Rectal smooth muscle tissue (tissue), 1 donor: ENCODE measurements around the gene TEX54.

ENCODE experiments used
- H3K27ac ChIP-seq: one replicate; pipeline ENCODE4 v1.7.0; 2013; ENCODE audit warnings: low read depth, low read length, inconsistent platforms
- H3K27me3 ChIP-seq: one replicate; pipeline ENCODE4 v1.7.0; 2013; ENCODE audit warnings: low read length; ENCODE audit not compliant: control insufficient read depth, insufficient read depth
- H3K36me3 ChIP-seq: one replicate; pipeline ENCODE4 v1.7.0; 2013; ENCODE audit warnings: low read length; ENCODE audit not compliant: control insufficient read depth, insufficient read depth
- H3K4me1 ChIP-seq: one replicate; pipeline ENCODE4 v1.7.0; 2013; ENCODE audit warnings: low read length; ENCODE audit not compliant: control insufficient read depth, insufficient read depth
- H3K4me3 ChIP-seq: one replicate; pipeline ENCODE4 v1.7.0; 2013; ENCODE audit warnings: low read length
- H3K9ac ChIP-seq: one replicate; pipeline ENCODE4 v1.7.0; 2013; ENCODE audit warnings: low read length

The TEX54 gene

DNA sequence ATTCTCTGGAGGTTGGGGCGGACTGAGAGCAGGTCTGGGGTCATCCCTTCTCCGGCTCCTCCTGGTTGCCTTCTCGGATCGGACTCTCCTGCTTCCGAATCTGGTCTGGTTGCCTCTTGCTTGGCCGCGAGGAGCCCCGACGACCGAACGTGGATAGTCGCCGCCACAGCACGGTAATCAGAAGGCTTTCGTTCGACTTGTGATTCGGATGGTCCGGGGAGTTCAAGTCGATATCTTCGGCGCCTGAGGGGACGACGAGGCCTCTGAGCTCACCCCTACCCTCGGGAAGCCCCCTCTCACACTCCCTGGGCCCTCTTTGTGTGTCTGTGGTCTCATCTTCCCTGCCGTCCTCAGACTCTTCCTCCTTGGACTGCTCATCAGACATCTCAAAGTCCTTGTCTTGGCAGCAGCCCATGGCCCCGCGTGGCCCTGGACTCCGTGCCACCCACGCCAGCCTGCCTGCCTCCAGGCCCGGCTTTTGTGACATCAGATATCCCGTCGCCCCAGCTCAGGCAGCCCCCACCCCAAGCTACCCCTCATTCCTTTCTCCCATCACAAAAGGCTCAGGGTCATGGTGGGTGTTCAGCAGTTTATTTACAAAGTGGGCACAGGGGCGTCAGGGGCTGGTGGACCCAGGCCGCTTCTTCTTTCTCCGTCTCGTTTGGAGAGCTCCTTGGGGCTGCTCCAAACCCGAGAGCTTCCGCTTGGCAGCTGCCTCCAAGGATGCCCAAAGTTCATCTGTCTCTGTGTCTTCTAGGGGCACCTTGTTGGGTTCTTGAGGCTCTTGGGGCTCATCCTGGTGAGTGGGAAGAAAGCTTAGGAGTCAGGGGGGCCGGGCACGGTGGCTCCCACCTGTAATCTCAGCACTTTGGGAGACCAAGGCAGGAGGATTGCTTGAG lies at the start of gene TEX54:
Gene TEX54 (minus strand): TSS at position 506 of the 899 bp plus-strand sequence.
- Histone ChIP-seq H3K4me1 (peaks cover 6% of the 10 kb centered on the region), H3K9ac (peak within 1 kb of the TSS; percentile 98), H3K4me3 (peak within 1 kb of the TSS; percentile 94), H3K27me3 (no peaks in the 10 kb centered on the region), H3K36me3 (peaks cover 9% of the 10 kb centered on the region), H3K27ac (peak within 1 kb of the TSS; percentile 98)

DNA sequence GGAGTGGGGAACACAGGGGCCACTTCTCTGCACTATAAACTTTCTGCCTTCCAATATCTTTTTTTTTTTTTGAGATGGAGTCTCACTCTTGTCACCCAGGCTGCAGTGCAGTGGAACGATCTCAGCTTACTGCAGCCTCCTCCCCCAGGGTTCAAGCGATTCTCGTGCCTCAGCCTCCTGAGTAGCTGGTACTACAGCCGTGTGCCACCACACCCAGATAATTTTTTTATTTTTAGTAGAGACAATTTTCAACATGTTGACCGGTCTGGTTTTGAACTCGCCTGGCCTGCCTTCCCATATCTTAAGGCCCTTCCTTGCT lies 49.7 kb upstream of the TEX54 start:
- Histone ChIP-seq H3K27me3 (peaks cover 3% of the 10 kb centered on the region), H3K36me3 (peaks cover 34% of the 10 kb centered on the region), H3K27ac (peak overlapping the region; percentile 99), H3K9ac (no peak overlapping the region), H3K4me3 (peak overlapping the region; percentile 100), H3K4me1 (peaks cover 31% of the 10 kb centered on the region)

DNA sequence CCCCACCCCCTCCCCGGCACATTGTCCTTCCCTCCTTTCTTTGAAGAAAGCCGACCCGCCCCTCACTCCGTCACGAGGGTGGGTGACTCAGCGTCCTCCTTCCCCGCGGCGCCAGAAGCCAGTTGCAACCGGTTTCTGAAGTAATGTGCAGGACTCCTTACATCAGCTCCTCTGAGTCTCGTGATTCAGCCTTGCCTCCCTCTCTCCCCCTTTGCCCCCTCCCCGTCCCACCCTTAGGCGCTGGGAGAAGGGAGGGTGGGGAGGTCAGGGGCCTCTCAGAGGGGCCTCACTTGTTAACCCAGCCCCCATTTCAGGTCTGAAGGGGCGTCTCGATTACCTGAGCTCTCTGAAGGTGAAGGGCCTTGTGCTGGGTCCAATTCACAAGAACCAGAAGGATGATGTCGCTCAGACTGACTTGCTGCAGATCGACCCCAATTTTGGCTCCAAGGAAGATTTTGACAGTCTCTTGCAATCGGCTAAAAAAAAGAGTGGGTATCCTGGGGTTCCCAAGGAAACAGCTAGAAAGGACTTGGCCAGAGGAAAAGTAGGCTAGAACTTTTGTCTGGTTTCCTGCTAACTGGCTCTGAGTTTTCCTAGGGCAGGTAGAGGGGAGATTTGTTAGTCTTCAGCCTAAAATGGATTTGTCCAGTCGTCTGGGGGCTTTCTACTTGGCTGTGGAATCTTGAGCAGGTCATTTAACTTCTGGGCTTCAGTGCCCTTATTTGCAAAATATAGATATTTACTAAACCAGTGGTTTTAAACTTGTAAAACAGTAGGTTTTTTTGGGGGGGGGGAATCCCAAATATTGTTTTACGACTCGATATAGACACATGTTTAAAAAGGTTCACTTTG lies 49.2 kb upstream of the TEX54 start:
- H3K36me3 ChIP-seq = peaks cover 30% of the 10 kb centered on the region
- H3K27ac ChIP-seq = peak overlapping the region; percentile 99
- H3K4me3 ChIP-seq = peak overlapping the region; percentile 100
- H3K4me1 ChIP-seq = peaks cover 31% of the 10 kb centered on the region
- H3K9ac ChIP-seq = peak overlapping the region; percentile 99
- peaks cover 3% of the 10 kb centered on the region for H3K27me3 ChIP-seq

DNA sequence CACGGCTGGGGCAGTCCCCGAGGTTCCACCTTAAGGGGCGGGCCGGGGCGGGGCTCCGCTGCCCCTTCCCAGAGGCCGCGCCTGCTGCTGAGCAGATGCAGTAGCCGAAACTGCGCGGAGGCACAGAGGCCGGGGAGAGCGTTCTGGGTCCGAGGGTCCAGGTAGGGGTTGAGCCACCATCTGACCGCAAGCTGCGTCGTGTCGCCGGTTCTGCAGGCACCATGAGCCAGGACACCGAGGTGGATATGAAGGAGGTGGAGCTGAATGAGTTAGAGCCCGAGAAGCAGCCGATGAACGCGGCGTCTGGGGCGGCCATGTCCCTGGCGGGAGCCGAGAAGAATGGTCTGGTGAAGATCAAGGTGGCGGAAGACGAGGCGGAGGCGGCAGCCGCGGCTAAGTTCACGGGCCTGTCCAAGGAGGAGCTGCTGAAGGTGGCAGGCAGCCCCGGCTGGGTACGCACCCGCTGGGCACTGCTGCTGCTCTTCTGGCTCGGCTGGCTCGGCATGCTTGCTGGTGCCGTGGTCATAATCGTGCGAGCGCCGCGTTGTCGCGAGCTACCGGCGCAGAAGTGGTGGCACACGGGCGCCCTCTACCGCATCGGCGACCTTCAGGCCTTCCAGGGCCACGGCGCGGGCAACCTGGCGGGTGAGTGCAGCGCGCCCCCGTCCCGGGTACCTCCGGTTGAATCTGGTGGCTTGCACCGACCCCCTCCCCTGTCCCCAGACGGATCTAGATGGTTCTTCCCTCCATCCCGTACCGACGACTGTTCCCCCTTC lies 48.4 kb upstream of the TEX54 start, which contains the start of gene SLC3A2:
Gene SLC3A2 (plus strand): TSS at position 94 of the 776 bp plus-strand sequence. CDS start 128 bp downstream, at position 222.
- peak within 1 kb of the TSS; percentile 99 for H3K9ac ChIP-seq
- peaks cover 25% of the 10 kb centered on the region for H3K36me3 ChIP-seq
- peaks cover 3% of the 10 kb centered on the region for H3K27me3 ChIP-seq
- peaks cover 31% of the 10 kb centered on the region for H3K4me1 ChIP-seq
- H3K4me3 ChIP-seq = peak within 1 kb of the TSS; percentile 100
- H3K27ac ChIP-seq = peak within 1 kb of the TSS; percentile 99

DNA sequence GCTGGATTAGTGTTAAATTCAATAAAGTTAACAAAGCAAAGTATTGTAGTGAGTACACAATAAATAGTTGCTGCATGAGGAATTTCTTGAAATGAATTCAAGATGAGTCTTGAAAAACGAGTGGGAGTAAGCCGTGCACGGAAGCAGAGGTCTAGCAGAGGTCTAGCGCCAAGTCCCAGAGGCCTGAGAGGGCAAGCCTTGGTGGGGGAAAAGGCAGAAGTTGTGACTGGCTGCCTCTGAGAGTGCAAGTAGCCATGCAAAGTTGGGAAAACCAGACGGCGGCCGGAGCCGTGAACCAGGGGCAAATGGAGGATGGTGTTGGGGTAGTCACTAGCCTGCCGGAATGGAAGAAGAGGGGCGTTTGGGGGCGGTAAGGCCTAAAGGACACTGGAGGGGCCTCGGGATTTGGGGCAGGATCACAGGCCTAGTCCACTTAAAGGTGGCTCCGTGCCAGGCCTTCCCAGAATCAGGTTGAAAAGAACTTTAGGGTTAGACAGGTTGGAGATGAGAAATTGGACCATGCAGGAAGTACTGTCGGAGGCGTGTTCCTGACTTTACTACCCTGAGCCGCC lies 47.7 kb upstream of the TEX54 start:
- Histone ChIP-seq H3K4me1 (peaks cover 31% of the 10 kb centered on the region), H3K27ac (peak overlapping the region; percentile 99), H3K36me3 (peaks cover 19% of the 10 kb centered on the region), H3K9ac (peak overlapping the region; percentile 25), H3K27me3 (peaks cover 3% of the 10 kb centered on the region), H3K4me3 (peak overlapping the region; percentile 100)

DNA sequence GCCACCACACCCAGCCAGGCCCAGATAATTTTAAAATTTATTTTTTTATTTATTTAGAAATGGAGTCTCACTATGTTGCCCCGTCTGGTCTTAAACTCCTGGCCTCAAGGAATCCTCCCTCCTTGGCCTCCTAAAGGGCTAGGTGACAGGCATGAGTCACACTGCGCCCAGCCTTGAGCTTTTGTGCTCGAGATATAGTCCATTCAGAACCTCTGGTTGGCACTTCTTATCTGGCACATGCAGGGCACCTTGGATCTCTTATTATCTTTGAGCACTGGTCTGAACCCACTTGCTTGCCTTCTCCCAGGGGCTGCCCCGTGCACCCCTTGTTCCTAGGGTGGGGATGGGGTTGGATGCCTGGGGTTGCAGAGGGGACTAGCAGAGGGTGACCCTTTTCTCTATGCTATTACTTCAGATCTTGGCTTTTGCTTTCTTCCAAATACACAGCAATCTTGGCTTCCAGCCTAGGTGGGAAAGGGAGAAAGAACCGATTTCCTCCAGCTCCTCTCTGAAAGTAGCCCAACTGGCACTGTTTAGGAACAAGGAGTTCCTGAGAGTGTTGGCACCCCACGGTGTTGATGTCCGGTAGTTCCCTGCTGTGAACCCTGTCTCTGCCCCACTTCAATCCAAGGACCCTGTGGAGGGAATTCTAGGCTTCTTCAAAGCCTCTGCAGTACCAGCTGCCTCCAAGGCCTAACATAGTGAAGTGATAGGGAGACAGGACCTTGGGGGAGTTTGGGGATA lies 46.8 kb upstream of the TEX54 start:
- Histone ChIP-seq H3K4me1 (peaks cover 31% of the 10 kb centered on the region), H3K4me3 (peak overlapping the region; percentile 100), H3K9ac (no peak overlapping the region), H3K27me3 (peaks cover 3% of the 10 kb centered on the region), H3K36me3 (peaks cover 13% of the 10 kb centered on the region), H3K27ac (peak overlapping the region; percentile 99)

DNA sequence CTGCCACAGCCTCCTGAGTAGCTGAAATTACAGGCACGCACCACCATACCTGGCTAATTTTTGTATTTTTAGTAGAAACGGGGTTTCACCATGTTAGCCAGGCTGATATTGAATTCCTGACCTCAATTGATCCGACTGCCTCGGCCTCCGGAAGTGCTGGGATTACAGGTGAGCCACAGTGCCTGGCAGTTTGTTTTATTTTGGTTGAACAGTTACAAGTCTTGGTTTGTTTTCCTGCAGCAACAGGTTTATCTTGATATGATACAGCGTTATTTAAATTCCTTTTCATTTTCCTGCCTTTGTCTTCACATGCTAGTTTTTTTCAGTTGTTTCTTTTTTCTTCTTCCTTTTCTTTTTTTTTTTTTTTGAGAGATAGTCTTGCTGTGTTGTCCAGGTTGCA lies 44.1 kb upstream of the TEX54 start:
- Histone ChIP-seq H3K9ac (no peak overlapping the region), H3K4me1 (peaks cover 14% of the 10 kb centered on the region), H3K27me3 (peaks cover 3% of the 10 kb centered on the region), H3K36me3 (peaks cover 4% of the 10 kb centered on the region), H3K4me3 (no peak overlapping the region), H3K27ac (no peak overlapping the region)

DNA sequence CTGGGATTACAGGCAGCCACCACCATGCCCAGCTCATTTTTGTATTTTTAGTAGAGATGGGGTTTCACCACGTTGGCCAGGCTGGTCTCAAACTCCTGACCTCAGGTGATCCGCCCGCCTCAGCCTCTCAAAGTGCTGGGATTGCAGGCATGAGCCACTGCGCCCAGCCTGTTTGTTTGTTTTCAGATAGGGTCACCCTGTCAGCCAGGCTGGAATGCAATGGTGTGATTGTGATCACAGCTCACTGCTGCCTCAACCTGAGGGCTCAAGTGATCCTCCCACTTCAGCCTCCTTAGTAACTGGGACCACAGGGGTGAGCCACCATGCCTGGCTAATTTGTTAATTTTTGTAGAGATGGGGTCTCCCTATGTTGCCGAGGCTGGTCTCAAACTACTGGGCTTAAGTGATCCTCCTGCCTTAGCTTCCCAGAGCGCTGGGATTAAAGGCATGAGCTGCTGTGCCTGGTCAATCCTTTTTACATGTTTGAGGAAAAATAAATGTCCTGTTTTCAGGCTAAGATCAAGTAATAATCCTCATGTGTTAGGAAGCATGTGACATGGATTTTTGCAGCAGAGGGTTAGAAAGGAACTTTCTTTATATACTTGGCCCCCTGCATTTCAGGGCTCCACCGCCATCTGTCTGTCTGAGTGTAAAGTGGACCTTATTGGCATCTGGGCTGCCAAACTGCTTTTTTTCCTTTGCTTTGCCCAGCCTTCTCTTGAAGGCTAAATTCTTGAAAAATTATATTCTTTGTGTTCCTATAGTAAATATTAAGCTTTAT lies 43.2 kb upstream of the TEX54 start:
- H3K27ac ChIP-seq = no peak overlapping the region
- H3K36me3 ChIP-seq = peaks cover 2% of the 10 kb centered on the region
- peaks cover 14% of the 10 kb centered on the region for H3K4me1 ChIP-seq
- peaks cover 1% of the 10 kb centered on the region for H3K27me3 ChIP-seq
- H3K9ac ChIP-seq = no peak overlapping the region
- H3K4me3 ChIP-seq = no peak overlapping the region

DNA sequence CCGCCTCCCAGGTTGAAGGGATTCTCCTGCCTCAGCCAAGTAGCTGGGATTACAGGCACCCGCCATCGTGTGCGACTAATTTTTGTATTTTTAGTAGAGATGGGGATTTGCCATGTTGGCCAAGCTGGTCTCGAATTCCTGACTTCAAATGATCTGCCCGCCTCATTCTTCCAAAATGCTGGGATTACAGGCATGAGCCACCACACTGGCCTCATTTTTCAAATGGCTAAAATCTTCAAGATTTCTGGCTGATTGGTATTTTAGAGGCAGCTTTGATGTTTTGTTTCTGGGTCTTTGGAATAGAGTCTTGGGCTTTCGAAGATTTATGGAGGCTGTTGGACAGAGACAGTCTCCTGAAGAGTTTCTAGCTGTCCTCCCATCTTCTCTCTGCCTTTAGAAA lies 42.2 kb upstream of the TEX54 start:
- no peaks in the 10 kb centered on the region for H3K27me3 ChIP-seq
- H3K9ac ChIP-seq = no peak overlapping the region
- H3K4me1 ChIP-seq = peaks cover 7% of the 10 kb centered on the region
- H3K36me3 ChIP-seq = no peaks in the 10 kb centered on the region
- H3K4me3 ChIP-seq = no peak overlapping the region
- H3K27ac ChIP-seq = no peak overlapping the region

DNA sequence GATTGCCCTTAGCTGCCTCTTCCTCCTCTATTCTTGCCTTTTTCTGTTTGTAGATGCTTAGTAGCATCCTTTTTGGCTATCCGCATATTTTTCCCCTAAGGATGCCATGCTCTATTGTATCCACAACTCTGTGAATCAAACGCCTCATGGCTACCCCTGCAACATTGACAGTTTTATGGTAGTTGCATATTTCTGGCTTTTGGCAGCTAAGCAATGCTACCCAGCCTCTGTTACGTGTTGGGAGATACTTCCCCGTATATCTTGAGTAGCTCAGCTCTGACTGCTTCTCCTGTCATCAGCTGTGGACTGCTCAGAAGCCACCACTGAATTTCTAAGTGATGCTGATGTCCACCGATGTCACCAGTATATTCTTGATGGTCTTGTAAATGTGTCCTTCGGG lies 33.0 kb upstream of the TEX54 start:
- Histone ChIP-seq H3K27me3 (no peaks in the 10 kb centered on the region), H3K4me1 (no peaks in the 10 kb centered on the region), H3K9ac (no peak overlapping the region), H3K36me3 (no peaks in the 10 kb centered on the region), H3K27ac (no peak overlapping the region), H3K4me3 (no peak overlapping the region)
